RKO (cell line): ENCODE measurements around the gene IFNLR1.

Experiments used
- DNase-seq: peaks from one replicate; pipeline ENCODE4 v3.0.0-alpha.2; 2016; ENCODE audit warnings: low spot score

Gene IFNLR1

GRCh38 chr1:24175033-24175755 lies 11.9 kb downstream of the IFNLR1 start:
- no peak for DNase-seq

DNA sequence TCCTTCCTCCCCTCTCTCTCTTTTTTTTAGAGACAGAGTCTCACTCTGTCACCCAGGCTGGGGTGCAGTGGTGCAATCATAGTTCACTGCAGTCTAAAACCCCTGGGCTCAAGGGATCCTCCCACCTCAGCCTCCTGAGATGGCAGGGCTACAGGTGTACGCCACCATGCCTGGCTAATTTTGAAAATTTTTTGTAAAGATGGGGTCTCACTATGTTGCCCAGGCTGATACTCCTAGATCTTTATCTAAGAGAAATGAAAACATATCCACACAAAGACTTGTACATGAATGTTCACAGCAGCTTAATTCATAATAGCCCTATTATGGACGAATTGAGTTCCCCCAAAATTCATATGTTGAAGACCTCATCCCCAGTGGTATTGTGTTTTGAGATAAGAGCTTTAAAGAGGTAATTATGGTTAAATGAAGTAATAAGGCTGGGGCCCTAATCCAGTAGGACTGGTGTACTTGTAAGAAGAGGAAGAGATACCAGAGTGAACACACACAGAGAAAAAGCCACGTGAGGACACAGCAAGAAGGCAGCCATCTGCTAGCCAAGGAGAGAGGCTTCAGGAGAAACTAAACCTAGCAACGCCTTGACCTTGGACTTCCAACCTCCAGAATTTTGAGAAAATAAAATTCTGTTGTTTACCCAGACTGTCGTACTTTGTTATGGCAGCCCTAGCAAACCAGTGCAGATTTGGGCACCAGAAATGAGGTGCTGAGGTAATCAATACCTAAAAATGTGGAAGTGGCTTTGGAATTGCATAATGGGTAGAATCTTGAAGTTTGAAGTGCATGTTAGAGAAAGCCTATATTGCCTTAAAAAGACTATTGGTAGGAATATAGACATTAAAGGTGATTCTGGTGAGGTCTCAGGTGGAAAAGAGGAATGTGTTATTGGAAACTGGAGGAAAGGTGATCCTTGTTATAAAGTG lies 13.2 kb downstream of the IFNLR1 start:
- no peak for DNase-seq

DNA sequence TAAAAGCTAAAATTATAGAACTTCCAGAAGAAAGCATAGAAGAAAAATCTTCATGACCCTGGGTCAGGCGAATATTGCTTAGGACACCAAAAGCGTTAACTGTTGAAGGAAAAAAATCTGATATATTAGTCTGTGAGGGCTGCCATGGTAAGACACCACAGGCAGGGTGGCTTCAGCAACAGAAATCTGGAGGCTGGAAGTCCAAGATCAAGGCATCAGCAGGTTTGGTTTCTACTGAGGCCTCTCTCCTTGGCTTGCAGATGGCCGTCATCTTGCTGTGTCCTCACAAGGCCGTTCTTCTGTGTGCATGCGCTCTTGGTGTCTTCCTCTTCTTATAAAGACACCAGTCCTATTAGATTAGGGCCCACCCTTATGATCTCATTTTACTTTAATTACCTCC lies 14.5 kb downstream of the IFNLR1 start:
- DNase-seq = no peak

GRCh38 chr1:24169286-24169685 lies 17.8 kb downstream of the IFNLR1 start:
- no peak for DNase-seq

DNA sequence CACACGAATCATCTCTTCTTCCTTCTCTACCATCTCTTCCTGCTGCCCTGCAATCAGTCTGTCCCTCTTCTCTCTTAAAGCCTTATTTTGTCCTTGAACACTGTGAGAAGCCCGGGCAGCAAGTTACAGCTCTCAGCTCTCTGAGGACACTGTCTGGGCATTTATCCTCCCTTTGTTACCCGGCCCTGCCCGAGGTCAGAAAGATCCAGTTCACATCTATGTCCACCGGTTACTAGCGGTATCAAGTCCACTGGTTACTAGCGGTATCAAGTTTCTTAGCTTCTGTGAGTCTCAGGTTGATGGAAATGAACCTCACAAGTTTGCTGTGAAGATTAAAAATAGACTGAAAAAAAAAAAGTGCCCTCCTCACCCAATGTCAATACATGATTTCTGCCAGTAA lies 18.8 kb downstream of the IFNLR1 start:
- no peak for DNase-seq

DNA sequence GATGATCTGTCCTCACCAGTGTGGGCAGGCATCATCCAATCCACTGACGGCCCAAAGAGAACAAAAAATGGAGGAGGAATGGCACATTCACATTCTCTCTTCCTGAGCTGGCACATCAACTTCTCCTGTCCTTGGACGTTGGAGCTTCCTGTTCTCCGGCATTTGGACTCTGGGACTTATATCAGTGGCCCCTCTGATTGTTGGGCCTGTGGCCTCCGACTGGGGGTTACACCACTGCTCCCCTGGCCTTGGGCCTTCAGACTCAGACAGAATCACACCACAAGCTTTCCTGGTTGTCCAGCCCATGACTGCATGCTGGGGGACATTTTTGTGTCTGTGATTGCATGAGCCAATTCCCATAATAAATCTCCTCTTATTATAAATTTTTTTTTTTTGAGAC lies 20.1 kb downstream of the IFNLR1 start:
- DNase-seq = no peak

DNA sequence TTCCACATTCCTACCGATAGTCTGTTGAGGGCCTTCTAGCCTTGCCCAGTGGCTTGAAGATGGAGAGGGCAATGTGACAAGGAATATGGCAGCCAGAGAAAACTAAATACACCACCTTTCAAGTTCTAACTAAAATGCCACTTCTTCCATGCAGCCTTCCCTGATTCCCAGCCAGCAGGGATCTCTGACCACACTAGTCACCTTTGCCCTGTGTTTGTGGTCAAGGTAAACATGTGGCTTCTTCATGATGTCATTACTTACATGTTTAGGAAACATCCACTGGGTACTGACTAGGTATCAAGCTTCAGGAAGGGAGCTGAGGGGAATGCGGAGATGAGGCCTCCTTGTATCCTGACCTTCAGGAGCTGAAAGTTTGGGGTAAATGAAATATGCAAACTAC lies 21.6 kb downstream of the IFNLR1 start:
- DNase-seq = no peak

GRCh38 chr1:24164004-24164403 lies 23.1 kb downstream of the IFNLR1 start:
- no peak for DNase-seq

DNA sequence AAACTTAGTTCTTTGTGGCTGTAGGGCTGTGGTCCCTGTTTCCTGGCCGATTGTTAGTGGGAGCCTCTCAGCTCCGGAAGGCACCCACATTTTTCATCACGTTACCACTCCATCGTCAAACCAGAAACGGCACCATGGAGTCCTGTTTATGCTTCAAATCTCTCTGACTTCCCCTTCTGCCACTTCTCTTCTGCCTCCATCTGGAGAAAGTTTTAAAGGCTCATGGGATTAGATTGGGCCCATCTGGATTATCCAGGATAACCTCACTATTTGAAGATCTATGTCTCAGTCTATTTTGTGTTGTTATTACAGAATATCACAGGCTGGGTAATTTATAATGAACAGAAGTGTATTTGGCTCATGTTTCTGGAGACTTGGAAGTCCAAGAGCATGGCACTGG lies 24.9 kb downstream of the IFNLR1 start:
- DNase-seq = no peak

DNA sequence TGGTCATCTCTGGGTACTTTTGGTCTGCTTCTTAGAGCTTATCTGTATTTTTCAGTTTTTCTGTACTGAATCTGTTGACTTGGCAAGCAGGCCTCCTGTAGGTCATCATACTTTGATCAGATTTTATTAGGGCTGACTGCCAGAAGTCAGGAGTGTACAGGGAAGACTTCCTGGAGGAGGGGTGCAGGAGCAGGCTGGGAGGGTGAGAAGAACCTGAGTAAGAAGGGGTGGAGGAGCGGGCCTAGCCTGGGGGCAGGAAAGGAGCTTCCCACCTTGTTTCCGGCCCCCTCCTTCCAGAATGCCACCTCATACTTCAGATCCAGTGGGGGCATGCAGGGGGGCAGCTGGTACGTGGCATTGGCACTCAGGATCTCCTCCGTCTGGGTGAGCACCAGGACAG lies 25.8 kb downstream of the IFNLR1 start:
- no peak for DNase-seq

DNA sequence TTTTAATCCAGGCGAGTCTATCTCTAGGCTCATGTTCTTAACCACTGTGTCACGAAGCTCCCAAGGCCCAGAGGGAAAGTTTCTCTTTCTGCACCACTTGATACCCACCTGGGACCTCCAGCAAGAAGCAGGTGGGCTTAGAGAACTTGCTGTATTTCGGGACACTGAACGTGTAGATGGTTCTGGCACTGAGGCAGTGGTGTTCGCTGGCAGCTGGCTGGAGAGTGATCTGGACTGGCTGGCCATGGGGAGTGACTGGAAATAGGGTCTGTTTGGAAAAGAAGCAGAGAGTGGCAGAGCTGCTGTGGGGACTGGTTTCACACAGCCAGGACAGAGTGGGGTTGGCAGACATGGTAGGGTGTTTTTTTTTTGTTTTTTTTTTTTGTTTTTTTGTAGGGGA lies 27.7 kb downstream of the IFNLR1 start:
- DNase-seq = no peak

GRCh38 chr1:24157918-24158481 lies 29.1 kb downstream of the IFNLR1 start:
- DNase-seq = peak; percentile 15

DNA sequence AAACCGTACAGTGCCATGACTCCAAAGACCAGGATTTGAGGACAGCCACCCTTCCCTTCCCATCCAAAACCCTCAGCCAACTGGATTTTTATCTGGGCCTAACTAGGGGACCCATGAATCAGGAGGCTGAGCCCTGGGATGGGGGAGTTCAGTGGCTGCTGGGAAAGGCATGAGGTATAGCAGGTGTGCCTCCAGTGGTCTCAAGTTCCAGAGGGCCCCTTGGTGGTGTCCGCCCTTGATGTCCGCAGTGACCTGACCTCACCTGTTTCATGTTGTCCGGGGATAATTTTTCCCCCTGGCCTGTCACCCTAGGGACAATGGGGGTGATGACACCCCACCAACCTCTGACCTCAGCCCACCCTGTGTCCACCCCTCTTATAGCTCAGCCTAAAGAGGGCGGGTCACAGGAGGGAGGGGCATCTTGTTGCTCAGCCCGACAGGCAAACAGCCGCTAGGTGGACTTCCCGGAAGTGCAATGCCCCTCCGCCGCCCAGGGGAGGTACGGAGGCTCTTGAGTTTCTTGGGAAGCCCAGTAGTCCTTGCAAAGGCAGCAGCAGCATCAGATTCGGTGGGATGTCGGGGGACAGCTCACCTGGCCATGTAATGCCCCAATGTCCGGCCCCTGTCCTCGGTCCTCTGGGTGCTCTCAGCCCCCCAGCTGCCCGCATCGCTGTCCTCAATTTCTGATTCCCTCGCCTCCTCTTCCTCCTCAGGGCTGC lies 30.4 kb downstream of the IFNLR1 start:
- DNase-seq = no peak

- DNase-seq = no peak
These were observed 31.9 kb downstream of the IFNLR1 start for GRCh38 chr1:24155011-24155782.

DNA sequence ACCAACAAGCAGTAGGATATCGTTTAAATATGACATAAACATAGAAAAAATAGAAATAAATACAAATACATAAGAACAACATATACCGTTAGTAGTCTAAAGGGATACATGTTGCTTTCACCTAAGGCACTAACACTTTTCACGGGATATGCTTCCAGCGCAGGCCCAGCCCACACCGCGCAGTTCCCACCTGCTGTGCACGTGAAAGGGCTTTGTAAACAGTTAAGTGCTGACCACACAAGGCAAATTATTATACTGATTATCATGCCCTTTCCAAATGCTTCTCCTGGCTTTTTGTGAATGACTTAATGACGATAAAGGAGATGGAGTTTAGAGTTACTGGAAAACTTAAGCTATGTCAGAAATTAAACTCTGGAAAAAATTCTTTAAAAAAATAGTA lies 32.9 kb downstream of the IFNLR1 start:
- no peak for DNase-seq

- DNase-seq = no peak
These were observed 34.2 kb downstream of the IFNLR1 start for GRCh38 chr1:24152631-24153494.

- no peak for DNase-seq
These were observed 35.9 kb downstream of the IFNLR1 start for GRCh38 chr1:24151175-24151533.

- peak; percentile 84 for DNase-seq
These were observed 36.6 kb downstream of the IFNLR1 start for GRCh38 chr1:24150234-24151174.

DNA sequence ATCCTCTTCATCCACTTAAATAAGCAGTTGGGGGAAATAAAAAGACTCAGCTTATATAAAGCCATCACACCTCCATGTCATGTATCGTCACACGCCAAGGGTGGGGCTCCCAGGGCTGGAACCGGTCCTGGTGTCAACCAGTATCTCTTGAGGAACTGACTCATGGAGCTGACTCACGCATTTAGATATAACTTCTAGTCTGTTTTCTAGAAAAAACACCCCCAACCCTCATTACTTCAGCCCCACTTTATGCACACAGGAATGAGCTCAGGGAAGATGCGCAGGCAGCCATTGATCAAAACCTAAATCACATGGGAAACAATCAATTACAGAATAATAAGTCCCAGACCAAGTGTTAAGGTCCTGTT lies 37.2 kb downstream of the IFNLR1 start:
- peak; percentile 84 for DNase-seq

- DNase-seq = no peak
These were observed 39.3 kb downstream of the IFNLR1 start for GRCh38 chr1:24147816-24148215.
